ENCODE results near the gene PHF11.

The PHF11 gene

GRCh38 chr13:49495783-49496762, at the start of gene PHF11:
PHF11 (plus strand) TSS chr13:49495953; CDS start chr13:49496002, 49 bp downstream.
- DNase-seq (ENCODE audit: low read depth in 3 of 3), result peak; percentile 68 to 86 (median 81)

GRCh38 chr13:49446473-49446872, 49.3 kb upstream of the PHF11 start:
- DNase-seq (ENCODE audit: low read depth in 3 of 3), result no peak

- DNase-seq (ENCODE audit: low read depth in 3 of 3), result no peak
These were observed 47.0 kb upstream of the PHF11 start for GRCh38 chr13:49448753-49449152.

- DNase-seq (ENCODE audit: low read depth in 3 of 3), result no peak
These were observed 45.5 kb upstream of the PHF11 start for GRCh38 chr13:49450105-49450819.

- DNase-seq (ENCODE audit: low read depth in 3 of 3), result no peak
These were observed 42.9 kb upstream of the PHF11 start for GRCh38 chr13:49452725-49453457.

DNA sequence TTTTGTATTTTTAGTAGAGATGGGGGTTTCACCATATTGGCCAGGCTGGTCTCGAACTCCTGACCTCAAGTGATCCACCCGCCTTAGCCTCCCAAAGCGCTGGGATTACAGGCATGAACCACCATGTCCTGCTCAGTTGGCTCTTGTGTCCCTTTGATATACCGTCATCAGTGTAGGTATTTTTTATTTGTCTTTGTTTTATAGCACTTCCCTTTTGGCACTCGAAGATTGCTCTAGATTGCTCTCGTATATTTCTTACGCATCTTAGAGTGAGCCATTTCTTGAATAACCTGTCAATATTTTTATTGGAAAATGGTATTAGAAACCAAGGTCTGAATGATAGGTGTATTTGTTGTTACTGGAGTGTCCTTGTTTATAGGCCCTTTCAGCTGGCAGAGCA, 42.3 kb upstream of the PHF11 start:
- DNase-seq (ENCODE audit: low read depth in 3 of 3), result no peak

DNA sequence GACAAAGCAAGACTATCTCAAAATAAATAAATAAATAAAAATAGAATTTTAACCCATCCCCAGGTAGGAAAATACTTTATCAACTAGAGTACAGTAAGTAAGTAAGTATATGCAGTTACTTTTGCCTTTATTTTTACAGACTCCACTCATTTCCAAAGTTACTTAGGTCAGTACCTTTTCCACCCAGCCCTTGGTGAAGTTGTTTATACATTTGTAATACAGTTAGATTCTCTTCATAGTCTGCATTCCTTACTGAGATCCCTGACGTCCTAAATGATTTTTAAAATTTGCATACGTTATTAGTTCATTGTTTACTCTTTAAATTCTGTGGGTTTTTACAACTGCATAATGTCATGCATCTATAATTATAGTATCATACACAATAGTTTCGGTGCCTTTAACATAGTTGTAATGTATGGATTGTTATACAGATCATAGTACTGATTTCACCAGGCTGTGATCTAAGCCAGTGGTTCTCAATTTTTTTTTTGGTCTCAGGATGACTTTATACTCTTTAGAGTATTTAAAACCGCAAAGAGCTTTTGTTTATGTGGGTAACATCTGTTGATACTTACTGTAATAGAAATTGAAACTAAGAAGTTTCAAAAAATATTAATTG, 41.3 kb upstream of the PHF11 start:
- no peak for DNase-seq (ENCODE audit: low read depth in 3 of 3)

- no peak for DNase-seq (ENCODE audit: low read depth in 3 of 3)
These were observed 40.8 kb upstream of the PHF11 start for GRCh38 chr13:49455007-49455398.

GRCh38 chr13:49456156-49456555, 39.6 kb upstream of the PHF11 start:
- DNase-seq (ENCODE audit: low read depth in 3 of 3), result no peak

GRCh38 chr13:49457221-49457620, 38.5 kb upstream of the PHF11 start:
- no peak for DNase-seq (ENCODE audit: low read depth in 3 of 3)

- DNase-seq (ENCODE audit: low read depth in 3 of 3), result no peak
These were observed 36.2 kb upstream of the PHF11 start for GRCh38 chr13:49459580-49459979.

GRCh38 chr13:49464085-49464484, 31.7 kb upstream of the PHF11 start:
- DNase-seq (ENCODE audit: low read depth in 3 of 3), result no peak

- no peak for DNase-seq (ENCODE audit: low read depth in 3 of 3)
These were observed 31.0 kb upstream of the PHF11 start for GRCh38 chr13:49464621-49465325.

- no peak for DNase-seq (ENCODE audit: low read depth in 3 of 3)
These were observed 29.4 kb upstream of the PHF11 start for GRCh38 chr13:49466292-49466838.

DNA sequence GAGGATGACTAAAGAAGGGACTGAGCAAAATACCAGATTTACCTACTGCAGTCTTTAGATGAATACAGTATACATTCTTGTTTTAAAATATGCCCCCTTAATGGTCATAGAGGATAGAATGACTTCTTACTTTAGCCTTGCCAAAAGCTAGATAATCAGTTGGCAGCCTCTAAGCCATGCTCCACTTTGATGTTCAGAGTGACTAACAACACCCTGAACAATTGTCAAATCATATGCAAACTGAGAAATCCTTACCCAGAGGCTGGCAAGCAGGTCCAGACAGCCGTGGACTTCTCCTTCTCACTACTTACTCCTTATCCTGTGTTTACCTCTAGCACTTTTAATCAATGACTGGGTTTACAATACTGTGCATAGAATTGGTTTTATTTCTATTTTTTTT, 23.6 kb upstream of the PHF11 start:
- DNase-seq (ENCODE audit: low read depth in 3 of 3), result no peak

GRCh38 chr13:49476529-49476928, 19.2 kb upstream of the PHF11 start:
- DNase-seq (ENCODE audit: low read depth in 3 of 3), result no peak

DNA sequence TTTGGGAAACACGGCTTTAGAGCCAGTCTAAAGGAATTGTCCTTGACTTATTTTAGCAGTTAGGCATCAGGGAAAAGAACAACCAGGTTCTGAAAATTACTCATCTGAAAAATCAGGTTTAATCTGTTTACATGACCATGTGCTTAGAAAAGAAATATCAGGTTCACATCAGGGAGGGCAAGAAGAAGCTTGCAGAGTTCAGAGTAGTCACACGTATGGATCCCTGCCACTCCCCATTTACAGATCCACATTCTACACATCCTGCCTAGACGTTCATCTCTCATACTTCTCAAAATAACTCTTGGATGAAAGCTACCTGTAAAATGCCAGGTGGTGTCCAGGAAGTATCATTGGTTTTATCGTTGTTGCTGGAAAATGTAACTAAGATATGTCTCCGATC, 14.0 kb upstream of the PHF11 start:
- no peak for DNase-seq (ENCODE audit: low read depth in 3 of 3)

DNA sequence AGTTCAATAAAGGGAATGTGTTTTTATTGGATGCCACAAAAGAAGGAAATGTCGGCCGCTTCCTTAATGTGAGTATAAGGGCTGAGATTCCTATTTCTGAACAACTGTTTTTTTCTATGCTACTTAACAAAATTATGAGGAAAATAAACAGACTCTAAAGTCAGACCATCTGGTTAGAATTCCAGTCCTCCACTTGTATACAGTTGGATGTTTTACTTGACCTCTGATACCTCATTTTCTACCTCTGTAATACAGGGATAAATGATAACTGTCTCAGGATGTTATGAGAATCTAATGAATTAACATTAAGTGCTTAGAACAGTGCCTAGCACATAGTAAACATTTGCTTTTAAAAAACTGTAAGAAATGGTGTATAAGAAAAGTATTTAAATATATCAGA, 7.2 kb upstream of the PHF11 start:
- no peak for DNase-seq (ENCODE audit: low read depth in 3 of 3)

GRCh38 chr13:49494645-49495044, 1.1 kb upstream of the PHF11 start:
- no peak for DNase-seq (ENCODE audit: low read depth in 3 of 3)

DNA sequence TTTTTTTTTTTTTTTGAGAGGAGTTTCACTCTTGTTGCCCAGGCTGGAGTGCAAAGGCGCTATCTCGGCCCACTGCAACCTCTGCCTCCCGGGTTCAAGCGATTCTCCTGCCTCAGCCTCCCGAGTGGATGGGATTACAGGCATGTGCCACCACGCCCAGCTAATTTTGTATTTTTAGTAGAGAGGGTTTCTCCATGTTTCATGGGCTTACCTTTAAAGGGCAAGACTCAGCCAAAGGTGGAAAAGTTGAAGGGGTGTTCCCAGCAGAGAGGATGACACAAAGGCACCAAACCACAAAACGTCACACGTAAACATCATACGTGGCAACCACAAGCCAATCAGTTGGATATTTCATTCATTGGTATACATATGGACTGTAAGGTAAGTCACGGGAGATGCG, 1.1 kb downstream of the PHF11 start:
- DNase-seq (ENCODE audit: low read depth in 3 of 3), result peak in 2 of 3 experiments; percentile 47 to 57

DNA sequence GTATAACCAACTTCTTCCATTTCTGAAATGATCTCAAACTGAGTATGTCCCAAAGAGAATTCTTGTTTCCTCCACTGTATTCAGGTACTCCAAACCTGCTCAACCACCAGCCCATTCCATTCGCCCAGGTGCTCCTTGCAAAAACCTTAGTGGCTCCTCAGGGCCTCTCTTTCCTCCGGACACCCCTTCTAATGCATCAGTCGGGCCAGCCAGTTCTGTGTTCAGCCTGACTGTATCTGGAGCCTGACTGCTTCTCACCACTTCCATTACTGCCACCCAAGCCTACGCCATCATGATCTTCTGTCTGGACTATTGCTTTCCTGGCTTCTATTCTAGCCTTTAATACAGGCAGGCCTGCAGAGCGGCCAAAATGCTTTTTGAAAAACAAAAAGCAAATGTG, 1.5 kb downstream of the PHF11 start:
- no peak for DNase-seq (ENCODE audit: low read depth in 3 of 3)
